Endothelial cell of hepatic sinusoid (primary cell): ENCODE results near the gene GABARAP.
"Not testable (repeated sequence)": the region's sequence is repeated elsewhere in the genome, so short reads cannot be mapped to it uniquely, and the experiment has no call there.

Experiments used
- in situ Hi-C: cut with HindIII; loops from 2 replicates; pipeline ENCODE4 v1.10.0; 2017; ENCODE audit warnings: low sequenced_read_pairs

The GABARAP gene

GRCh38 chr17:7261379-7262191, 19.3 kb upstream of the GABARAP start:
- in situ Hi-C loops: no loop called here

GRCh38 chr17:7260651-7261378, 18.6 kb upstream of the GABARAP start:
- in situ Hi-C loops: no loop called here

DNA sequence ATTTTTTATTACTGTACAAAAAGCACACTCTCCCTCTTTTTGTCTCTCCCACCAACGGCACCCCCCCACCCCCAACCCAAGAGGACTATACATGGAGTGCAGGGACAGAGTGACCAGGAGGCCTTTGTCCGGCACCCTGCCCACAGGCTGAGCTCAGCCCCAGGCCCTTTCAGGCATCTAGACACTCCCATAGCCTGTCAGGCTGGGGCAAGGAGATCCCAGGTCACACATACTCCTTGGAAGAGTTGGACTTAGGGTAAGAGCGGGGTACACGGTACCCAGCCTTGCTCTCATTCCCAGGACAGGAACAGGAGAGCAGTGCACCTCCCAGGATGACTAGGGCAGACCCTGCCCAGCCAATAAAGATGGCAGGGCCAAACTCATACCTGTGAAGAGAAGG, 17.9 kb upstream of the GABARAP start:
- in situ Hi-C loops: no loop called here

DNA sequence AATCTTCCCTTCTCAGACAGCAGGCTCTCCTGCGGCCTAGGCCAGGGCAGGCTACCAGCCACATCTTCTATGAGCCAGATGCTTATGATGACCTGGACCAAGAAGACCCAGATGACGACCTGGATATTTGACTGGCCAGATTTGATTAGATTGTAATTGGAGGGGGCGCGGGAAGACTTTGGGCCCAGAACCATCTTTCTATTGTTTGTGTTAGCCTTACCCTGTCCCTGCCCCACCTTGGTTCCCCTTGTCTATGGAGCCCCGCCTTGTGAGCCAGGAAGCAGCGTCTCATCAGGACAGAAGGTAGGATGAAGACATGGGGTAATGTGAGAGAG, 17.3 kb upstream of the GABARAP start:
- in situ Hi-C loops: no loop called here

- in situ Hi-C loops: no loop called here
These were observed 16.7 kb upstream of the GABARAP start for GRCh38 chr17:7258731-7259554.

DNA sequence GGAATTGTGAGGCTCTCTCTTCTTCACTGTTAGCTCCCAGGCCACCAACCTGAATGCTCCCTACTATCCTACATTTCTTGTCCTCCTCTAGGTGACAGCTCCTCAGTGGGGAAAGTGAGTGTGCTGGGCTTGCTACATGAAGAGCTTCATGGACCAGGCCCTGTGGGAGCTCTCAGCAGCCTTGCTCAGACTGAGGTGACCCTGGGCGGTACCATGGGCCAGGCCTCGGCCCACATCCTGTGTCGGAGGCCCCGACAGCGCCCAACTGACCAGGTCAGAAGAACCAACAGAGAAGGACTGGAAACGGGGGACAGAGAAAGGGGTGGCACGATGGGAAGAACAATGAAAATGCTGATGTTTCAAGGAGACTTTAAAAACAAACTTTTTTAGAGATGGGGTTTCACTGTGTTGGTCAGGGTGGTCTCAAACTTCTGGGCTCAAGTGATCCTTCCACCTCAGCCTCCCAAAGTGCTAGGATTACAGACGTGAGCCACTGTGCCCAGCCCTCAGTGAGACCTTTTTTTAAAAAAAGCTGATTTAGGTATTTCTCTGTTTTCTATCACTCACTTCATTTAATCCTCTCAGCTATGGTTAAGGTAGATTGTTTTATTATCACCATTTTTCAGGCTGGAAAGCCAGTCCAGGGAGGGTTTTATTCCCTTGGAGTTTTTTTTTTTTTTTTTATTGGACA, 14.7 kb upstream of the GABARAP start:
- in situ Hi-C loops: no loop called here

- in situ Hi-C loops: no loop called here
These were observed 12.3 kb upstream of the GABARAP start for GRCh38 chr17:7254511-7254910.

- in situ Hi-C loops: no loop called here
These were observed 10.8 kb upstream of the GABARAP start for GRCh38 chr17:7253082-7253481.

DNA sequence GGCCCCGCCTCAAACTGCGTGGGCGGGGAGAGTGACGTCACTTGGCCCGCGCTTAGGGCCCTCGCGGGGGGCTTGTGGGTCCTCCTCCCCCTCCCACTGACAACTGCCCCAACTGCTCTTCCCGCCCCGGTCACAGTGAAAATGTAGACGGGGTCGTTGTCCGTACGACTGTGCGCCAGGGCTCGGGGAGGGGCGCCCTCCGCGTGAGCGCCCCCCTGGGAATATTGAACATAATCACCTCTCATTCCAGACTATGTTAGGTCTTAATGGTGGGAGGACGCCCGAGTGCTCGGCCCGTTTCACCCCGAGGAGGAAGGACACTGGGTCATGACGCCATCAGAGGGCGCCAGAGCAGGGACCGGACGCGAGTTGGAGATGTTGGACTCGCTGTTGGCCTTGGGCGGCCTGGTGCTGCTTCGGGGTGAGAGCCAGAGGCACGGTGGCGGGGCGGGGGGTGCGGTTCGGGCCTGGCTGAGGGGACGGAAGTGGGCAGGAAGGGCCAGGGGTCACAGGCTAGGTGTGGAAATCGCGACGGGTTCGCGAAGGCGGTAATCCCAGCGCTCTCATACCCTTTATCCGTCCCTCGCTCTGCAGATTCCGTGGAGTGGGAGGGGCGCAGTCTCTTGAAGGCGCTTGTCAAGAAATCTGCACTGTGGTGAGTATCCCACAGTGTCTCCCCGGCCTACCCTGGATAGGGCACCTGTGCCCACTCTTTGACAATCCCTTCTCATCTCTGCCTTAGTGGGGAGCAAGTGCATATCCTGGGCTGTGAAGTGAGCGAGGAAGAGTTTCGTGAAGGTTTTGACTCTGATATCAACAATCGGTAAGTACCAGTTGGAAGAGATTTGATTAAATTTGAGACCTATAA, 10.2 kb upstream of the GABARAP start, which contains the start of gene ELP5:
Gene ELP5, plus strand, starts transcription at position 40 of the 868 bp plus-strand sequence. Its CDS starts 336 bp downstream, at position 376.
- in situ Hi-C loops: no loop called here

GRCh38 chr17:7251661-7252175, 9.5 kb upstream of the GABARAP start, which contains the start of gene CTDNEP1:
CTDNEP1 (minus strand) TSS chr17:7251734; CDS start chr17:7251296, 438 bp downstream.
- in situ Hi-C loops: no loop called here

DNA sequence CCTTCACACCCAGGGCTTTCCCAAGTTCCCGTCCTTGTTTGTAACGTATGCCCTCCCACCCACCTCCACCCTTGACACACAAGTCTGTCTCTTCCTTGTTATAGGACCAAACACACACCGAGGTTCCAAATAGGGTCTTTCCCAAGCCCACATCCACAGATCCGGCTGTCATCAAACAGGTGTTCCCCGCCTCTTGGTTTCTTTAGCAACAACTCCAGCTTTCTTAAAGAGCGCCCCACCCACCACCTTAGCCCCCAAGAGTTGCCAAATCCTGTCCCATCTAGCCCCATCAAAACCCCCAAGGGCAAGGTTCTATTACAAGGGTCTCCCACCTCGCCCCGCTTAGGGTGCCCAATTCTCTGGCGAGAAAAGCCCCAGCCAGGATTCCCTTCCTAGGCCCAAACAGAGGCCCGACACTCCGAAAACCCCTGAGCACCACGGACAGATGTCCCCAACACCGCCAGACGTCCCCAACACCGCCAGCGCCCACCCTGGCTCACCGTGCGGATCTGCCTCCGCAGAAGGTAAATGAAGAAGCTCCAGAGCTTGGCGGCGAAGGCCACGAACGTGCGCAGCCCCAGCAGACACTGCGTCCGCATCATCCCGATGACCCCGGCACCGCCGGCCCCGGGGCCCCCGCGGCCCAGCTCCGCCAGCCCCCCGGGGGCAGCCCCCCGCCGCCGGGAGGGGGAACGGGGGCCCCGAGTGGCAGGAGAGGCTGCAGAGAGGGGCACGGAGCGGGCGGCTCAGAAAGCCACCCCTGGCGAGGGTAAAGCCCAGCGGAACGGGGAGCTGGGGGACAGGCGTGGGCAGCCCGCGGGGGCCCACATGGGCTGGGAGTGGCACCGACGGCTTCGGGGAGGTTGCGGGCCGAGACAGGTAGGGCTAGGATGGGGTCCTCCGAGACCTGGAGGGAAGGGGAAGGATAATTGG, 8.7 kb upstream of the GABARAP start:
- in situ Hi-C loops: no loop called here

DNA sequence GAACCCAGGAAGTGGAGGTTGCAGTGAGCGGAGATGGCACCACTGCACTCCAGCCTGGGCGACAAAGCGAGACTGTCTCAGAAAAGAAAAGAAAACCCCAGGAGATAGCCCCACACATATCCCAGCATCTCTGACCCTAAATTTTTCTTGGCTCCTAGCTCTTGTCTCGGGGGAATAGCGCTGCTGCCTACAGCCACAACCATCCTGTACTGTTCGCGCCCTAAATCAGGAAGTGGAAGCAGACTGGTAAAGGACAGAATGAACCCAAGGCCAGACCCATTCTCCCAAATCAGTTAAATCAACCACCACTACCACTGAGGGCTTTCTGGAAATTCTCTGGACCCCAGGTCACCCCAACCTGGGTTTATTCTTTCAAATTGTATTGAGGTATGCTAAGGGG, 7.6 kb upstream of the GABARAP start:
- in situ Hi-C loops: no loop called here

DNA sequence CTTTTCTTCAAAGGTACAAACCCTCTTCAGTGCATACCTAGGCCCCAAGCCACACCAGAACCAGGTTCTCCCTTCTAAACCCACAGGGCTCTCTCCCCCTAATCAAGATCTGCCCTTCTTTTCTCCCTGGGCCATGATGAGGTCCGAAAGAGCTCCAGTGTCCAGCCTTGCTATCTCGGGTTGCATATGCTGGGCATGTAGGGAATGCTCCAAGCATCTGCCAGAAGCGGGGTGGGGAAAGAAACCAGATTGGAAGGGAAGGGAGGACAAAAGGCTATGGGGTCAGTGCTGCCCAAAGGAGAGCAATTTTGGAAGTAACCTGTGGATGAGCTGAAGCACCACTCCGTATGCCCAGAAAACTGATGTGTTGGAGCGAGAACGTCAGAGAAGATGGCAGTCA, 7.0 kb upstream of the GABARAP start:
- in situ Hi-C loops: no loop called here

DNA sequence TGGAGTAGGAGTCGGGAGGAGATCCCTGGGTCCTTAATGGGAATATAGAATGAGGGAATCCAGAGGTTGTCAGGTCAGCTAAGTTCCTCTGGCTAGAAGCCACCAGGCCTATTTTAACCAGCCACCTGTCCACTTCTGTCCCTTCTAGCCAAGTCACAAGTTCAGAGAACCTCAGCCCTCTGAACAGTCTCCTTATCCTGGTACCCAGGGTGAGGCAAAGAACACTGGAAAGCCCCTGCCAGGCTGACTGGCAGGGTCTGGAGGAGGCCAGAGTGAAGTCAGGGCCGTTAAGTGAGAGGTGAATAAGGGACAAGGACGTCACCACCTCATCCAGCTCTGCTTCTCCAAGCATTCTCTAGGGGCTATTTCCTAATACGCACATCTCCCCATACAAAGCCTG, 6.5 kb upstream of the GABARAP start:
- in situ Hi-C loops: no loop called here

GRCh38 chr17:7246779-7247178, 4.5 kb upstream of the GABARAP start:
- in situ Hi-C loops: no loop called here

- in situ Hi-C loops: not testable (repeated sequence)
These were observed 1.6 kb upstream of the GABARAP start for GRCh38 chr17:7243838-7244237.

DNA sequence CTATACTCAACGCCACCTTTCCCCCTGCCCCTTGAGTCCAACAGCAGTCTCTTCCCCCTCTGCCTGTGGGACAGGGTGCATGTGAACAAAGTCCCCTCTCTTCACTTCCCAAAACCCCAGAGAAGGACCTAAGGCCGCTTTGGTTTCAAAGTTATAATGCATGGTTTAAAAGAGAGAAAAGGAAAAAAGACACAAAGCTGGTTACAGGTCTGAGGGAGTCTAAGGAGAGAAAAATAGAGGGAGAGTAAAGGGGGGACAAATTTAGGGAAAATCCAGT, 1.1 kb upstream of the GABARAP start:
- in situ Hi-C loops: no loop called here

DNA sequence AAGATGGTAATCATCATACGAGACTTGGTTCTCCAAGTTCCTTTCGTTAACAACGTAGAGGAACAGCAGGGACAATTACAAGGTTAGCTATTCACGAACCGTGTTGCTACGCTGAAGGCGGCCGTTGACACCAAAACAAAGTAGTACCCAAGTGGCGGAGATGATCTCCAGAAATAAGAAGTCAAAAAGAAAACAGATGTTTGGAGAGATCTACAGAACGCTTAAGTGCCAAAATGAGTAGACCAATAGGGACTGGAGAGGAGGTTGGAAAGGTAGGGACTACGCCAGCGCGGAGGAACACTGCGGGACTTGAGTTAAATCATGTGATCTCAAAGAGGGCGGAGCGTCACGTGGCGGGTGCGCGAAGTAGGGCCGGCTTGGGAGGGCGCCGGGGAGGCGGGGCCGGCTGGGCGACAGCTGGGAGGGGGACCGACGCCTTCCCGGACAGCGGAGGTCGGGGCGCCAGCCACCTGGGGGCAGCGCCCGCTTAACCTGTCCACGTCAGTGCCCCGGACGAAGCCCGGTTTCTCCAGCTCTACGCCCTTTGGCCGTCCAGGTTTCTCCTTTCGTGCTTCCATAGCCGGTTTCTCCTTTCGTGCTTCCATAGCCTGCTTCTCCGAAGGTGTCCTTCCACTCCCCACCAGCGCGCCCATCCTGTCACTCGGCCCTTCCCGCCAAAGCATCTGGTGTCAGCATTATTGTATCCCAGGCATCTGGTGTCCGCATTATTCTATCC, 636 bp upstream of the GABARAP start:
- in situ Hi-C loops: no loop called here
